HG02840 (cell line): ENCODE results near the gene PNRC2.

Experiments used
- ATAC-seq: cut with Tn5 transposase; IDR thresholded peaks from one replicate; pipeline ENCODE4 v1.9.1; 2021; ENCODE audit warnings: mild to moderate bottlenecking, moderate library complexity, moderate number of reproducible peaks; ENCODE audit not compliant: unreplicated experiment, low FRiP score

PNRC2 gene

GRCh38 chr1:23959461-23960290 lies at the start of gene PNRC2:
Gene PNRC2 (plus strand): TSS chr1:23959828. CDS start chr1:23961458, 1,630 bp downstream.
- ATAC-seq = peak; percentile 64

- ATAC-seq = no peak
Measured at GRCh38 chr1:23910144-23910543, 49.5 kb upstream of the PNRC2 start.

- ATAC-seq = no peak
Measured at GRCh38 chr1:23910553-23911246, 48.9 kb upstream of the PNRC2 start.

- no peak for ATAC-seq
Measured at GRCh38 chr1:23911921-23912320, 47.7 kb upstream of the PNRC2 start.

- no peak for ATAC-seq
Measured at GRCh38 chr1:23913212-23913880, 46.3 kb upstream of the PNRC2 start, which contains the start of gene CNR2. Gene CNR2 (minus strand): TSS chr1:23913362. CDS start chr1:23875617, 37,745 bp downstream.

- no peak for ATAC-seq
Measured at GRCh38 chr1:23914921-23915320, 44.7 kb upstream of the PNRC2 start.

- ATAC-seq = no peak
Measured at GRCh38 chr1:23915466-23915865, 44.2 kb upstream of the PNRC2 start.

- ATAC-seq = no peak
Measured at GRCh38 chr1:23916209-23917131, 43.2 kb upstream of the PNRC2 start.

- no peak for ATAC-seq
Measured at GRCh38 chr1:23922321-23922943, 37.2 kb upstream of the PNRC2 start.

- no peak for ATAC-seq
Measured at GRCh38 chr1:23923592-23924499, 35.8 kb upstream of the PNRC2 start.

GRCh38 chr1:23924601-23925000 lies 35.0 kb upstream of the PNRC2 start:
- no peak for ATAC-seq

- no peak for ATAC-seq
Measured at GRCh38 chr1:23925279-23925678, 34.3 kb upstream of the PNRC2 start.

- no peak for ATAC-seq
Measured at GRCh38 chr1:23927097-23927496, 32.5 kb upstream of the PNRC2 start.

- ATAC-seq = no peak
Measured at GRCh38 chr1:23928789-23929188, 30.8 kb upstream of the PNRC2 start.

GRCh38 chr1:23930270-23930669 lies 29.4 kb upstream of the PNRC2 start:
- no peak for ATAC-seq

GRCh38 chr1:23930861-23931490 lies 28.7 kb upstream of the PNRC2 start:
- ATAC-seq = no peak

GRCh38 chr1:23931491-23931880 lies 28.1 kb upstream of the PNRC2 start:
- ATAC-seq = no peak

GRCh38 chr1:23936481-23937176 lies 23.0 kb upstream of the PNRC2 start:
- ATAC-seq = no peak
